ENCODE measurements around the gene ZNF3.

ZNF3 gene

GRCh38 chr7:100063376-100063775 lies 18.1 kb downstream of the ZNF3 start:
- H3K4me3 ChIP-seq (ENCODE audit: low read length), result no peak overlapping the region
- H3K36me3 ChIP-seq (ENCODE audit: insufficient read depth, low read length), result peaks cover 13% of the 10 kb centered on the region
- no peaks in the 10 kb centered on the region for H3K4me1 ChIP-seq (ENCODE audit: control insufficient read depth, insufficient read depth, low read length)
- H3K4me2 ChIP-seq (ENCODE audit: low read length), result no peak overlapping the region
- H3K9ac ChIP-seq (ENCODE audit: low read depth, low read length), result no peak overlapping the region
- no peaks in the 10 kb centered on the region for H3K9me3 ChIP-seq (replicated peaks; ENCODE audit: low read length)
- H3K27me3 ChIP-seq (ENCODE audit: control insufficient read depth, insufficient read depth, low read length), result no peaks in the 10 kb centered on the region

- H3K9ac ChIP-seq (ENCODE audit: low read depth, low read length), result no peak overlapping the region
- no peaks in the 10 kb centered on the region for H3K9me3 ChIP-seq (replicated peaks; ENCODE audit: low read length)
- H3K36me3 ChIP-seq (ENCODE audit: insufficient read depth, low read length), result peaks cover 26% of the 10 kb centered on the region
Observed at GRCh38 chr7:100061518-100062193, 19.9 kb downstream of the ZNF3 start.

GRCh38 chr7:100059251-100059739 lies 22.2 kb downstream of the ZNF3 start:
- H3K36me3 ChIP-seq (ENCODE audit: insufficient read depth, low read length), result peaks cover 22% of the 10 kb centered on the region
- H3K4me3 ChIP-seq (ENCODE audit: low read length), result no peak overlapping the region
- H3K9me3 ChIP-seq (replicated peaks; ENCODE audit: low read length), result no peaks in the 10 kb centered on the region
- H3K27me3 ChIP-seq (ENCODE audit: control insufficient read depth, insufficient read depth, low read length), result no peaks in the 10 kb centered on the region
- H3K4me2 ChIP-seq (ENCODE audit: low read length), result no peak overlapping the region
- H3K4me1 ChIP-seq (ENCODE audit: control insufficient read depth, insufficient read depth, low read length), result no peaks in the 10 kb centered on the region
- no peak overlapping the region for H3K9ac ChIP-seq (ENCODE audit: low read depth, low read length)

More at GRCh38 chr7:100061518-100062193, 19.9 kb downstream of the ZNF3 start:
- Histone ChIP-seq H3K4me2 (ENCODE audit: low read length) (no peak overlapping the region), H3K4me1 (ENCODE audit: control insufficient read depth, insufficient read depth, low read length) (no peaks in the 10 kb centered on the region), H3K27me3 (ENCODE audit: control insufficient read depth, insufficient read depth, low read length) (no peaks in the 10 kb centered on the region), H3K4me3 (ENCODE audit: low read length) (no peak overlapping the region)

GRCh38 chr7:100057006-100057405 lies 24.5 kb downstream of the ZNF3 start:
- H3K4me3 ChIP-seq (ENCODE audit: low read length), result no peak overlapping the region
- H3K36me3 ChIP-seq (ENCODE audit: insufficient read depth, low read length), result peaks cover 15% of the 10 kb centered on the region
- H3K4me1 ChIP-seq (ENCODE audit: control insufficient read depth, insufficient read depth, low read length), result no peaks in the 10 kb centered on the region
- H3K27me3 ChIP-seq (ENCODE audit: control insufficient read depth, insufficient read depth, low read length), result no peaks in the 10 kb centered on the region
- H3K4me2 ChIP-seq (ENCODE audit: low read length), result no peak overlapping the region
- H3K9me3 ChIP-seq (replicated peaks; ENCODE audit: low read length), result no peaks in the 10 kb centered on the region
- no peak overlapping the region for H3K9ac ChIP-seq (ENCODE audit: low read depth, low read length)

- H3K36me3 ChIP-seq (ENCODE audit: insufficient read depth, low read length), result peaks cover 12% of the 10 kb centered on the region
- peaks cover 12% of the 10 kb centered on the region for H3K4me1 ChIP-seq (ENCODE audit: control insufficient read depth, insufficient read depth, low read length)
- no peak overlapping the region for H3K4me2 ChIP-seq (ENCODE audit: low read length)
- H3K9ac ChIP-seq (ENCODE audit: low read depth, low read length), result no peak overlapping the region
- no peaks in the 10 kb centered on the region for H3K27me3 ChIP-seq (ENCODE audit: control insufficient read depth, insufficient read depth, low read length)
- H3K9me3 ChIP-seq (replicated peaks; ENCODE audit: low read length), result no peaks in the 10 kb centered on the region
- H3K4me3 ChIP-seq (ENCODE audit: low read length), result no peak overlapping the region
Observed at GRCh38 chr7:100053215-100053614, 28.3 kb downstream of the ZNF3 start.

- Histone ChIP-seq H3K4me3 (ENCODE audit: low read length) (no peak overlapping the region), H3K27me3 (ENCODE audit: control insufficient read depth, insufficient read depth, low read length) (no peaks in the 10 kb centered on the region), H3K9ac (ENCODE audit: low read depth, low read length) (no peak overlapping the region), H3K4me2 (ENCODE audit: low read length) (no peak overlapping the region), H3K36me3 (ENCODE audit: insufficient read depth, low read length) (no peaks in the 10 kb centered on the region), H3K9me3 (replicated peaks; ENCODE audit: low read length) (no peaks in the 10 kb centered on the region), H3K4me1 (ENCODE audit: control insufficient read depth, insufficient read depth, low read length) (peaks cover 12% of the 10 kb centered on the region)
Observed at GRCh38 chr7:100051611-100052010, 29.9 kb downstream of the ZNF3 start.

GRCh38 chr7:100049441-100050291 lies 31.9 kb downstream of the ZNF3 start, which contains the start of gene ZSCAN21:
ZSCAN21 (plus strand) TSS chr7:100049774; CDS start chr7:100057007, 7,233 bp downstream.
- H3K4me1 ChIP-seq (ENCODE audit: control insufficient read depth, insufficient read depth, low read length), result peaks cover 12% of the 10 kb centered on the region
- H3K27me3 ChIP-seq (ENCODE audit: control insufficient read depth, insufficient read depth, low read length), result no peaks in the 10 kb centered on the region
- H3K9me3 ChIP-seq (replicated peaks; ENCODE audit: low read length), result no peaks in the 10 kb centered on the region
- peak within 1 kb of the TSS; percentile 94 for H3K9ac ChIP-seq (ENCODE audit: low read depth, low read length)
- no peaks in the 10 kb centered on the region for H3K36me3 ChIP-seq (ENCODE audit: insufficient read depth, low read length)
- peak within 1 kb of the TSS; percentile 84 for H3K4me3 ChIP-seq (ENCODE audit: low read length)
- peak within 1 kb of the TSS; percentile 81 for H3K4me2 ChIP-seq (ENCODE audit: low read length)

GRCh38 chr7:100048680-100049079 lies 32.8 kb downstream of the ZNF3 start:
- Histone ChIP-seq H3K4me1 (ENCODE audit: control insufficient read depth, insufficient read depth, low read length) (peaks cover 12% of the 10 kb centered on the region), H3K9ac (ENCODE audit: low read depth, low read length) (peak overlapping the region; percentile 94), H3K36me3 (ENCODE audit: insufficient read depth, low read length) (no peaks in the 10 kb centered on the region), H3K27me3 (ENCODE audit: control insufficient read depth, insufficient read depth, low read length) (no peaks in the 10 kb centered on the region), H3K4me3 (ENCODE audit: low read length) (no peak overlapping the region), H3K9me3 (replicated peaks; ENCODE audit: low read length) (no peaks in the 10 kb centered on the region), H3K4me2 (ENCODE audit: low read length) (no peak overlapping the region)

- peaks cover 22% of the 10 kb centered on the region for H3K4me1 ChIP-seq (ENCODE audit: control insufficient read depth, insufficient read depth, low read length)
- no peak overlapping the region for H3K9ac ChIP-seq (ENCODE audit: low read depth, low read length)
- H3K36me3 ChIP-seq (ENCODE audit: insufficient read depth, low read length), result no peaks in the 10 kb centered on the region
- H3K4me2 ChIP-seq (ENCODE audit: low read length), result no peak overlapping the region
- H3K4me3 ChIP-seq (ENCODE audit: low read length), result no peak overlapping the region
- H3K9me3 ChIP-seq (replicated peaks; ENCODE audit: low read length), result no peaks in the 10 kb centered on the region
- no peaks in the 10 kb centered on the region for H3K27me3 ChIP-seq (ENCODE audit: control insufficient read depth, insufficient read depth, low read length)
Observed at GRCh38 chr7:100044718-100045117, 36.8 kb downstream of the ZNF3 start.

GRCh38 chr7:100040575-100040974 lies 40.9 kb downstream of the ZNF3 start:
- H3K36me3 ChIP-seq (ENCODE audit: insufficient read depth, low read length), result peaks cover 20% of the 10 kb centered on the region
- H3K4me3 ChIP-seq (ENCODE audit: low read length), result no peak overlapping the region
- no peaks in the 10 kb centered on the region for H3K9me3 ChIP-seq (replicated peaks; ENCODE audit: low read length)
- no peak overlapping the region for H3K4me2 ChIP-seq (ENCODE audit: low read length)
- no peak overlapping the region for H3K9ac ChIP-seq (ENCODE audit: low read depth, low read length)
- peaks cover 28% of the 10 kb centered on the region for H3K4me1 ChIP-seq (ENCODE audit: control insufficient read depth, insufficient read depth, low read length)
- H3K27me3 ChIP-seq (ENCODE audit: control insufficient read depth, insufficient read depth, low read length), result no peaks in the 10 kb centered on the region

GRCh38 chr7:100038326-100038725 lies 43.2 kb downstream of the ZNF3 start:
- Histone ChIP-seq H3K4me3 (ENCODE audit: low read length) (no peak overlapping the region), H3K27me3 (ENCODE audit: control insufficient read depth, insufficient read depth, low read length) (no peaks in the 10 kb centered on the region), H3K36me3 (ENCODE audit: insufficient read depth, low read length) (peaks cover 35% of the 10 kb centered on the region), H3K9me3 (replicated peaks; ENCODE audit: low read length) (no peaks in the 10 kb centered on the region), H3K4me1 (ENCODE audit: control insufficient read depth, insufficient read depth, low read length) (peaks cover 42% of the 10 kb centered on the region), H3K4me2 (ENCODE audit: low read length) (no peak overlapping the region), H3K9ac (ENCODE audit: low read depth, low read length) (no peak overlapping the region)
